ENCODE data around the gene SIK2.

Gene SIK2

GRCh38 chr11:111680486-111681175 is 78.4 kb downstream of the SIK2 start:
- Histone ChIP-seq H3K27ac (ENCODE audit: low read depth, low read length) (no peak overlapping the region), H3K9ac (ENCODE audit: low read depth, low read length) (no peak overlapping the region), H3K27me3 (ENCODE audit: control insufficient read depth, insufficient read depth, low read length) (no peaks in the 10 kb centered on the region), H3K4me1 (ENCODE audit: control insufficient read depth, insufficient read depth, low read length) (no peaks in the 10 kb centered on the region), H3K9me3 (ENCODE audit: control insufficient read depth, insufficient read depth, low read length) (no peaks in the 10 kb centered on the region), H3K36me3 (ENCODE audit: control insufficient read depth, insufficient read depth, low read length) (no peaks in the 10 kb centered on the region), H3K4me3 (ENCODE audit: low read depth, low read length) (no peak overlapping the region)

- no peaks in the 10 kb centered on the region for H3K9me3 ChIP-seq (ENCODE audit: control insufficient read depth, insufficient read depth, low read length)
- H3K4me1 ChIP-seq (ENCODE audit: control insufficient read depth, insufficient read depth, low read length) = no peaks in the 10 kb centered on the region
- no peak overlapping the region for H3K27ac ChIP-seq (ENCODE audit: low read depth, low read length)
- H3K36me3 ChIP-seq (ENCODE audit: control insufficient read depth, insufficient read depth, low read length) = peaks cover 10% of the 10 kb centered on the region
- no peaks in the 10 kb centered on the region for H3K27me3 ChIP-seq (ENCODE audit: control insufficient read depth, insufficient read depth, low read length)
- no peak overlapping the region for H3K9ac ChIP-seq (ENCODE audit: low read depth, low read length)
- H3K4me3 ChIP-seq (ENCODE audit: low read depth, low read length) = no peak overlapping the region
These were observed 81.6 kb downstream of the SIK2 start for GRCh38 chr11:111683806-111684205.

- H3K9me3 ChIP-seq (ENCODE audit: control insufficient read depth, insufficient read depth, low read length) = no peaks in the 10 kb centered on the region
- no peak overlapping the region for H3K4me3 ChIP-seq (ENCODE audit: low read depth, low read length)
- H3K4me1 ChIP-seq (ENCODE audit: control insufficient read depth, insufficient read depth, low read length) = no peaks in the 10 kb centered on the region
- peaks cover 14% of the 10 kb centered on the region for H3K36me3 ChIP-seq (ENCODE audit: control insufficient read depth, insufficient read depth, low read length)
- H3K27ac ChIP-seq (ENCODE audit: low read depth, low read length) = no peak overlapping the region
- no peaks in the 10 kb centered on the region for H3K27me3 ChIP-seq (ENCODE audit: control insufficient read depth, insufficient read depth, low read length)
- no peak overlapping the region for H3K9ac ChIP-seq (ENCODE audit: low read depth, low read length)
These were observed 82.0 kb downstream of the SIK2 start for GRCh38 chr11:111684251-111684650.

GRCh38 chr11:111688013-111688412 is 85.8 kb downstream of the SIK2 start:
- Histone ChIP-seq H3K4me3 (ENCODE audit: low read depth, low read length) (no peak overlapping the region), H3K9ac (ENCODE audit: low read depth, low read length) (no peak overlapping the region), H3K27me3 (ENCODE audit: control insufficient read depth, insufficient read depth, low read length) (no peaks in the 10 kb centered on the region), H3K27ac (ENCODE audit: low read depth, low read length) (no peak overlapping the region), H3K4me1 (ENCODE audit: control insufficient read depth, insufficient read depth, low read length) (no peaks in the 10 kb centered on the region), H3K9me3 (ENCODE audit: control insufficient read depth, insufficient read depth, low read length) (no peaks in the 10 kb centered on the region), H3K36me3 (ENCODE audit: control insufficient read depth, insufficient read depth, low read length) (peaks cover 14% of the 10 kb centered on the region)

- peaks cover 14% of the 10 kb centered on the region for H3K36me3 ChIP-seq (ENCODE audit: control insufficient read depth, insufficient read depth, low read length)
- no peak overlapping the region for H3K27ac ChIP-seq (ENCODE audit: low read depth, low read length)
- H3K9ac ChIP-seq (ENCODE audit: low read depth, low read length) = no peak overlapping the region
- no peak overlapping the region for H3K4me3 ChIP-seq (ENCODE audit: low read depth, low read length)
- H3K4me1 ChIP-seq (ENCODE audit: control insufficient read depth, insufficient read depth, low read length) = peaks cover 8% of the 10 kb centered on the region; the same call in 1 of the 2 replicates
- no peaks in the 10 kb centered on the region for H3K9me3 ChIP-seq (ENCODE audit: control insufficient read depth, insufficient read depth, low read length)
- H3K27me3 ChIP-seq (ENCODE audit: control insufficient read depth, insufficient read depth, low read length) = no peaks in the 10 kb centered on the region
These were observed 88.9 kb downstream of the SIK2 start for GRCh38 chr11:111691176-111691575.

GRCh38 chr11:111691741-111692140 is 89.5 kb downstream of the SIK2 start:
- no peak overlapping the region for H3K4me3 ChIP-seq (ENCODE audit: low read depth, low read length)
- no peaks in the 10 kb centered on the region for H3K9me3 ChIP-seq (ENCODE audit: control insufficient read depth, insufficient read depth, low read length)
- H3K4me1 ChIP-seq (ENCODE audit: control insufficient read depth, insufficient read depth, low read length) = peaks cover 8% of the 10 kb centered on the region; the same call in 1 of the 2 replicates
- no peak overlapping the region for H3K9ac ChIP-seq (ENCODE audit: low read depth, low read length)
- H3K27me3 ChIP-seq (ENCODE audit: control insufficient read depth, insufficient read depth, low read length) = no peaks in the 10 kb centered on the region
- H3K27ac ChIP-seq (ENCODE audit: low read depth, low read length) = no peak overlapping the region
- peaks cover 14% of the 10 kb centered on the region for H3K36me3 ChIP-seq (ENCODE audit: control insufficient read depth, insufficient read depth, low read length)

GRCh38 chr11:111693224-111693937 is 91.1 kb downstream of the SIK2 start:
- no peaks in the 10 kb centered on the region for H3K9me3 ChIP-seq (ENCODE audit: control insufficient read depth, insufficient read depth, low read length)
- no peak overlapping the region for H3K4me3 ChIP-seq (ENCODE audit: low read depth, low read length)
- H3K36me3 ChIP-seq (ENCODE audit: control insufficient read depth, insufficient read depth, low read length) = peaks cover 8% of the 10 kb centered on the region
- no peak overlapping the region for H3K9ac ChIP-seq (ENCODE audit: low read depth, low read length)
- H3K4me1 ChIP-seq (ENCODE audit: control insufficient read depth, insufficient read depth, low read length) = peaks cover 8% of the 10 kb centered on the region; the same call in 1 of the 2 replicates
- no peak overlapping the region for H3K27ac ChIP-seq (ENCODE audit: low read depth, low read length)
- no peaks in the 10 kb centered on the region for H3K27me3 ChIP-seq (ENCODE audit: control insufficient read depth, insufficient read depth, low read length)

- Histone ChIP-seq H3K27me3 (ENCODE audit: control insufficient read depth, insufficient read depth, low read length) (no peaks in the 10 kb centered on the region), H3K27ac (ENCODE audit: low read depth, low read length) (no peak overlapping the region), H3K9me3 (ENCODE audit: control insufficient read depth, insufficient read depth, low read length) (no peaks in the 10 kb centered on the region), H3K4me3 (ENCODE audit: low read depth, low read length) (no peak overlapping the region), H3K36me3 (ENCODE audit: control insufficient read depth, insufficient read depth, low read length) (no peaks in the 10 kb centered on the region), H3K9ac (ENCODE audit: low read depth, low read length) (no peak overlapping the region), H3K4me1 (ENCODE audit: control insufficient read depth, insufficient read depth, low read length) (peaks cover 11% of the 10 kb centered on the region; the same call in 1 of the 2 replicates)
These were observed 92.6 kb downstream of the SIK2 start for GRCh38 chr11:111694851-111695250.

GRCh38 chr11:111696556-111696955 is 94.3 kb downstream of the SIK2 start:
- Histone ChIP-seq H3K9ac (ENCODE audit: low read depth, low read length) (no peak overlapping the region), H3K4me1 (ENCODE audit: control insufficient read depth, insufficient read depth, low read length) (peaks cover 15% of the 10 kb centered on the region; the same call in 1 of the 2 replicates), H3K27ac (ENCODE audit: low read depth, low read length) (no peak overlapping the region), H3K27me3 (ENCODE audit: control insufficient read depth, insufficient read depth, low read length) (no peaks in the 10 kb centered on the region), H3K4me3 (ENCODE audit: low read depth, low read length) (no peak overlapping the region), H3K36me3 (ENCODE audit: control insufficient read depth, insufficient read depth, low read length) (no peaks in the 10 kb centered on the region), H3K9me3 (ENCODE audit: control insufficient read depth, insufficient read depth, low read length) (no peaks in the 10 kb centered on the region)

GRCh38 chr11:111697933-111698371 is 95.7 kb downstream of the SIK2 start:
- H3K4me3 ChIP-seq (ENCODE audit: low read depth, low read length) = no peak overlapping the region

More at GRCh38 chr11:111697933-111698371, 95.7 kb downstream of the SIK2 start:
- H3K27ac ChIP-seq (ENCODE audit: low read depth, low read length) = no peak overlapping the region
- no peaks in the 10 kb centered on the region for H3K27me3 ChIP-seq (ENCODE audit: control insufficient read depth, insufficient read depth, low read length)
- no peak overlapping the region for H3K9ac ChIP-seq (ENCODE audit: low read depth, low read length)
- peaks cover 15% of the 10 kb centered on the region; the same call in 1 of the 2 replicates for H3K4me1 ChIP-seq (ENCODE audit: control insufficient read depth, insufficient read depth, low read length)
- no peaks in the 10 kb centered on the region for H3K9me3 ChIP-seq (ENCODE audit: control insufficient read depth, insufficient read depth, low read length)
- no peaks in the 10 kb centered on the region; the same call in 1 of the 2 replicates for H3K36me3 ChIP-seq (ENCODE audit: control insufficient read depth, insufficient read depth, low read length)

Data from HUES48 (cell line).